HG02763 (cell line): ENCODE measurements around the gene EFCAB11.

Experiments used
- ATAC-seq: cut with Tn5 transposase; IDR thresholded peaks from one replicate; pipeline ENCODE4 v1.9.1; 2021; ENCODE audit warnings: mild to moderate bottlenecking, moderate library complexity; ENCODE audit not compliant: unreplicated experiment

The EFCAB11 gene

DNA sequence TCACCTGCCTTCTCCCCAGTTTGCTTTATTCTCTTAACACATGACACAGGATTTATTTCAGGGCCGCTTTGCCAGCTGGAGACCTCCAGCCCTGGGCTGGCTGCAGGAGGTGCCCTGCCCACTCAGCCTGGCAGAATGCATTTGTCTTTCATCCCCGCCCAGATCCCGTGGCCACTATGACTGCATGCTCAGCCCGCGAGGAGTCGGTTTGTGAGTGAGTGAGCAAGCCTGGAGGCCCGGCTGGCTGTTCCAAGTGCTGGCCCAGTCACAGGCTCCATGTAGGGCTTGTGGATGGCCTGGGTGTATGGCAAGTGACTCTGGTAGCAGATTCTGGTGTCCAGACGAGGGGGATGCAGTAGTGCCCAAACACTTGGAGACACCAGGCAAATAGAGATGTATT, 3.3 kb upstream of the EFCAB11 start:
- ATAC-seq = no peak

DNA sequence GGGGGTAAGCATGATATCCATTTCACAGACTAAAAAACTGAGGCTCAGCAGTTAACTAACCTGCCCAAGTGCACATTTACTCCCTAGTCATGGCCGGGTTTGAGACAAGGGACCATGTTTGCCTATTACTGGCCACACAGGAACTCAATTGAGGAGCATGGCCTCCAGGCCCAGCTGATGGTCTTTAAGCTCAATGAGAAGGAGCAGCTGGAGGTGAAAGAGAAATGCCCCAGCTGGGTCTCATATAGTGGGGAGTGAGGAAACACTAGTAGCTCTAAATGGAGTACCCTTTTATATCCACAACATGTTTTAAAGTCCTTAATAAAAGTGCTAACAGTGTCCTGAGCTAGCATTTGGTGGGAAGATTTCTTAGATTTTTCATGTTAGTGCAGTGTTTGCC, 2.8 kb upstream of the EFCAB11 start:
- no peak for ATAC-seq

GRCh38 chr14:89956661-89957009, 2.1 kb upstream of the EFCAB11 start:
- no peak for ATAC-seq

GRCh38 chr14:89955745-89956660, 1.5 kb upstream of the EFCAB11 start, which contains the start of gene TDP1:
Gene TDP1, plus strand, starts transcription at chr14:89955927. Its CDS starts 7,188 bp downstream, at chr14:89963115.
- peak; percentile 60 for ATAC-seq

GRCh38 chr14:89955022-89955744, 653 bp upstream of the EFCAB11 start:
- ATAC-seq = peak; percentile 10

- no peak for ATAC-seq
Measured at GRCh38 chr14:89953602-89954001, 928 bp downstream of the EFCAB11 start.

- ATAC-seq = no peak
Measured at GRCh38 chr14:89952576-89952975, 2.0 kb downstream of the EFCAB11 start.

DNA sequence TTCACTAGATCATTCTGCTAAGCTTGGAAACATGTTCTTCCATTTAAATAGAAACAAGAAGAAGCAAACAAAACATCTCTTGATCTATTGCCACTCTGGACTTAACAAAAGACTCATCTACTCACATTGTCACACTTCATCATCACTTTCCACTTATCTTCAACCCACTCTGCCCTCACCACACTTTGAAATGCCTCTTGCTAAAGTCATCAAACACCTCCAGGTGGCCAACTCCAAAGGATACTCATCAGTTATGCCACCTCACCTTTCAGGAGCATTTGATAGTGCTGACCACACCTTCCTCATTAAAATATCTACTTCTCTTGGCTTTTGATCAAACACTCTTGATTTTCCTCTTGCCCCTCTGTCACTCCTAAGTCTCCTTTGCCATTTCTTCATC, 7.2 kb downstream of the EFCAB11 start:
- no peak for ATAC-seq

DNA sequence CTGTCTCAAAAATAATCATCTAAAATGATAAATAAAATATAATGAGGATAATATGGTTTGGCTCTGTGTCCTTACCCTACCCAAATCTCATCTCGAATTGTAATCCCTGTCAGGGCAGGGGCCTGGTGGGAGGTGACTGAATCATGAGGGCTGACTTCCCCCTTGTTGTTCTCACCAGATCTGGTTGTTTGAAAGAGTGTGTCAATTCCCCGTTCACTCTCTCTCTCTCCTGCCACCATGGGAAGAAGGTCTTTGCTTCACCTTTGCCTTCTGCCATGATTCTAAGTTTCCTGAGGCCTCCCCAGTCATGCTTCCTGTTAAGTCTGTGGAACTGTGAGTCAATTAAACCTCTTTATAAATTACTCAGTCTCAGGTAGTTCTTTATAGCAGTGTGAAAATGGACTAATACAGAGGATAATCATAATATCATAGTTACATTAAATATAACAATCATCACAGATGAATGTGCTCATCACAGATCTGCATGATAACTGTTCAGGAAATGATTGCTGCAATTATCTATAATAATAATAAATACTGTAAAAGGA, 12.6 kb downstream of the EFCAB11 start:
- ATAC-seq = no peak

GRCh38 chr14:89936654-89937185, 17.8 kb downstream of the EFCAB11 start:
- no peak for ATAC-seq

- no peak for ATAC-seq
Measured at GRCh38 chr14:89933002-89933401, 21.5 kb downstream of the EFCAB11 start.

GRCh38 chr14:89927186-89927865, 27.2 kb downstream of the EFCAB11 start:
- ATAC-seq = no peak

GRCh38 chr14:89926694-89927093, 27.8 kb downstream of the EFCAB11 start:
- ATAC-seq = no peak

DNA sequence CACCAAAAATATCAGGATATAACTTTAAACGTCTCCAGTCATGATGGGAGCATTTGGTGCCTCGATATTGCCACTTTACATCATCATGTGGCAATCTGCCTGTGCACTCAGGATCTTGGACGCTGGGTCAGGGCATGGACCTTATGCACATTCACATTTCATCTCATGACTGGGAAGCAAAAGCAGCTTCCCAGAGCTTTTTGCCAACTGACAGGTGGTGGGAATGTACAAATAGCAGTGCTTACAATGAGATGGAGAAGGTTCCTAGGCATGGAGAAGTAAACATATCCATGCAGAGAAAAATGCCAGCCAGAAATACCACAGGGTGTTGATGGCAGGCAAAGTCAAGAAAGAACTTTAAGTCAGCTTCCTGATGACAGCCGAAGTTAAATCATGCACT, 30.3 kb downstream of the EFCAB11 start:
- no peak for ATAC-seq

DNA sequence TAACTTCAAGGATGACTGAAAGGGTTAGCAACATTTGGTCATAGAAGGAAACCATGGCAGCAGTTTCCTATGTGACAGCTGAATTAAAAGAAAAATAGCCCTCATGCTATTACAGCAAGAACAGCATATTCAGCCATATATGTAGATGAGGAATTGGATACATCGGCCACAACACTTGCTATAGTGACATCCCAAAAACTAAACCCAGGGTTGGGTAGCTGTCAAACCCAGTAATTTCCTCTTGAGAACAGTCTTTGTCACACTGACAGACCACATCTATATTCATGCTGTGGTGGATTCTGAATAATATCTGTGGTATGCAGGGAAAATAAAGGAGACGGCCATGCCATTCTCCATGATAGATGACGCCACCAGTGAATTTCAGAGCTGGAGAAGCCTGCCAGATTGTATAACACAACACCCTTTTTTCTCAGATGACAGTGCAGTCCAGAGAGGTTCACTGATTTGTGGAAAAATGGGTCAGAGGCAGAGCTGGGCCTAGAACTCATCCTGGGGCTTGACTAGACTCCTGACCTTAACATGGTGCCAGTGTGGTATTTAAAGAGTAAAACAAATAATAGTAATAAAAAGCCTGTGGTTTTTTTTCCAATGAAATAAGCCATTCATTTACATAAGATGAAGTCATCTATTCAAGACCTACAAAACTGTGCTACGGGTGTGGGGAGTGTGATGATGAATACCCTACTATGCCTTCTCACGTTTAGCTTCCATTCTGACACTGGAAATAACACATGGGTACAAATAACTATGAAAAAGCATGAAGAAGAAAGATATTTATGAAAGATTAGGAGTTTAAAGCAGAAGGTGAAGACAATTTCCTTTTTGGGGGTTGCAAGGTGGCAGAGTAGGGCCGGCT, 32.3 kb downstream of the EFCAB11 start:
- ATAC-seq = no peak

DNA sequence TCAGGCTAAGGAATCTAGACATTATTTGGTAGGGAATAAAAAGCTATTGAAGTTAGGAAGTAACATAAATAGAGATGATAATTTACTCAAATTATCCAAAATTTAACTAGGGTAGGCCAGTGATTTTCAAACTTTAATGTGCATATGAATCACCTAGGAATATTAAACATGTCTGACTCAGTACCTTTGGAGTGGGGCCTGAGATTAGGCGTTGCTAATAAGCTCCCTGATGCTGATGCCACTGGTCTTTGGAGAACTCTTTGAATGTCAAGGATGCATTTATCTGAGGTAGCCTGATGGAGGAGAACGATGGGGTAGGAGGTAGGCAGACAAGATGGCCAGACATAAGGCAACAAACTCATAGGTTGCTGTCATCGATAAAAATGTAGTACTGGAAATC, 33.2 kb downstream of the EFCAB11 start:
- ATAC-seq = no peak

- ATAC-seq = no peak
Measured at GRCh38 chr14:89920056-89920455, 34.5 kb downstream of the EFCAB11 start.

DNA sequence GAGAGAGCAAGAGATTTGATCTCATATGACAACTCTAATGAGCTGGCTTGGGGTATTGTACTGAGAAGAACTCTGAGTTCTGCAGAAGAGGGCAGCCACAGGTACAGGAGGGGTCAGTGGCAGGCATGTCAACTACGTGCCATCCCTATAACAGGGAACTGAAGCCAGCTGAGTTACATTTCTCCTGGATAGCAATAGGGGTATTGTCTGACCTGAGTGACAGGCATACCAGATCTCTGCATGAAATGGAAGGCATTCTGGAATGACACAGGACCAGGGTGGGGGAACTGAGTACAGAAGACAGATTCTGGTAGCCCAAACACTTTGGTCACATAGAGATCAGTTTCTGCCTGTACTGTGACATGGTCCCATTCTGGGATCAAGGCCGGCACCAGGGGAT, 35.8 kb downstream of the EFCAB11 start:
- no peak for ATAC-seq

- no peak for ATAC-seq
Measured at GRCh38 chr14:89915114-89915878, 39.2 kb downstream of the EFCAB11 start.
